Activated T-cell treated with anti-CD3 and anti-CD28 coated beads, Interleukin-2, amount 50 U/mL, for 1 hour (primary cell): Measurements from ENCODE around the gene ZFAND3.

Source experiments
- DNase-seq: peaks from one replicate; pipeline ENCODE4 v3.0.0-alpha.2; 2020

Gene ZFAND3

DNA sequence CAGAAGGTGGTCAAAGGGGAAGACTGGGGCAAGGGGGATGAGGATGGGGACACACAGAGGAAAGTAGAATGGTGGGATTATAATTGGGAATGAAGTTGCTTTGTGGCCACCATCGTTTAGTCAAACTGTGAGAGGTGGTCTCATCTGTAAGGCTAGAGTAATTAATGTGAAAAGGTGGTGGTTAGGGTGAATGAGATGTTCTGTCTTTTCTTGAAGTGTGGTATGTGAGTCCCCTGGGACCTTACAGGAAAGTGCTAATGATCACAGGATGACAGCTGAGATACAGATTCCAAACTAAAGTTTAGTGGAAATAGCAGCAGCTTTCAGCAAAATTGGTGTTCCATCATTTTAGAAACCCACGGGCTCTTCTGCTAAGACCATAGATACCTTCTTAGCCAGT is 10.7 kb downstream of the ZFAND3 start:
- no peak for DNase-seq

GRCh38 chr6:37831457-37831856 is 11.9 kb downstream of the ZFAND3 start:
- DNase-seq, result no peak

DNA sequence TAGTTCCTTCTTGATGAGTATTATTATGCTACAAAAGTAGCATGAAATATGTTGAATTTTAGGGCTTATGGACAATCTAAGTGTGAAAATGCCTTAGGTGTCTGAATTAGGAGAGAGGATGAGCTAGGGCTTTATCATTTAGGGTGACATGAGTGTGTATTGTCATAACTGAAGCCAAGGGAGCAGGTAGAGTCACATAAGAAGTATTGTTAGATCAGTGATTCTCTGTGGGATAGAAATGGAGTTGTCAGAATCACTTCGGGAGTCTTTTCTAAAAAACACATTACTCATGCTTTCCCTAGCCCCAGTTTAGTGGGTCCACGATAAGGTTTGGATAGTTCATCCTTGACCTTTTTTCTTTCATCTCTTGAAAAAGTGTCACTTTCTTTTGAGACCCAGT is 16.4 kb downstream of the ZFAND3 start:
- no peak for DNase-seq

DNA sequence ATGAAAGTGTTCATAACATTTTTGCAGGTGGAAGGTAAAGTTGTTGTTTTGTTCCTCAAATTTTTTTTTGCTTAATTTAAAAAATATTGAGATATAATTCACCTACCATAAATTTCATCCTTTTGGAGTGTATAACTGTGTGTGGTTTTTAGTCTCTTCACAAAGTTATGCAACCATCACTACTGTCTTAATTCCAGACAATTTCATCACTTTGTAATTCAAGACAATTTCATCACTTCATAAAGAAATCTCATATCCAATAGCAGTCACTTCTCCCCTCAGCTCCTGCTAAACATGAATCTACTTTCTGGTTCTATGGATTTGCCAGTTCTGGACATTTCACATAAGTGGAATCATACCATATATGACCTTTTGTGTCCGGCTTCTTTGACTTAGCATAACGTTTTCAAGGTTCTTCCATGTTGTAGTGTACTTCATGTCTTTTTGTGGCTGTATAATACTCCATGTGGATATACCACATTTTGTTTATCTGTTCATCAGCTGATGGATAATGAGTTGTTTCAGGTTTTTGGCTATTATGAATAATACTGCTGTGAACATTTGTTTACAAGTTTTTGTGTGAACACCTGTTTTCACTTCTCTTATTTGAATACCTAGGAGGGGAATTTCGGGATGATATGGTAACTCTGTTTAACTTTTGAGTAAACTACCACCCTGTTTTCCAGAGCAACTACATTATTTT is 18.8 kb downstream of the ZFAND3 start:
- DNase-seq, result no peak

DNA sequence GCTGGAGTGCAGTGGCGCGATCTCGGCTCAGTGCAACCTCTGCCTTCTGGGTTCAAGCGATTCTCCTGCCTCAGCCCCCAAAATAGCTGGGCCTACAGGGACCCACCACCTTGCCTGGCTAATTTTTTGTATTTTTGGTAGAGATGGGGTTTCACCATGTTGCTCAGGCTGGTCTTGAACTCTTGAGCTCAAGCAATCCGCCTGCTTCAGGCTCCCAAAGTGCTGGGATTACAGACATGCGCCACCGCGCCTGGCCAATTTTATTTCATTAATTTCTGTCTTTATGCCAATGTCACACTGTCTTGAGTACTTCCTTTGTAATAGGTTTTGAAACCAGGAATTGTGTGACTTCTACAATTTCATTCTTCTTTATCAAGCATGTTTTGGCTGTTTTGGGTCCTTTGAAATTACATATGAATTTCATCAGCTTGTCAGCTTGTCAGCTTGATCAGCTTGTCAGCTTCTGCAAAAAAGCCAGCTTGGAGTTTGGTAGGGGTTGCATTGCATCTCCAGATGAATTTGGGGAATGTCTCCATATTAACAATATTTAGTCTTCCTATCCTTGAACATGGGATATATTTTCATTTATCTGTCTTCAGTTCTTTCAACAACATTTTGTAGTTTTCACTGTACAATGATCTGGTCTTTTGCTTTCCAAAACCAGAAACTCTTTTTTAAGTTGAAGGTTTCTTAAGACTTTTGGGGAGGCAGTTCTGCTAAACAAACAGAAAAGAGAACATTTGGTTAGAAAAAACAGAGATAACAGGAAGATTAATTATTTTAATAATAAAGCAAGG is 20.8 kb downstream of the ZFAND3 start:
- DNase-seq, result no peak

DNA sequence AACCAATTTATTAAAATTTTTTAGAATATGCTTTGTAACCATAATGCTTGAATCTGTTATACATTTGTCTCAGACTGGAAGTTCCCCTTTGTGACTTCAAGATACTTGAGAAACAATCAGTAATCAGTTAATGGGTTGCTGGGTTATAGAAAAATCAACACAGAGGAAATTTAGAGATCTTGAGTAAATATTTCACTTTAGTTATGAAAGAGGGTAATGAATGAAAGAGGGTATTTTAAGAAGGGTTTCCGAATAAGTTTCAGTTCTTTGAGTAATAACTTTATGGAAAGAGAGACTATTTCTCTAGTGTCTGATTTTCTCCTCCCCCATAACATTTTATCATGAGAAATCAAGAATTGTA is 21.4 kb downstream of the ZFAND3 start:
- no peak for DNase-seq

- DNase-seq, result no peak
These were observed 25.7 kb downstream of the ZFAND3 start for GRCh38 chr6:37845026-37845911.

DNA sequence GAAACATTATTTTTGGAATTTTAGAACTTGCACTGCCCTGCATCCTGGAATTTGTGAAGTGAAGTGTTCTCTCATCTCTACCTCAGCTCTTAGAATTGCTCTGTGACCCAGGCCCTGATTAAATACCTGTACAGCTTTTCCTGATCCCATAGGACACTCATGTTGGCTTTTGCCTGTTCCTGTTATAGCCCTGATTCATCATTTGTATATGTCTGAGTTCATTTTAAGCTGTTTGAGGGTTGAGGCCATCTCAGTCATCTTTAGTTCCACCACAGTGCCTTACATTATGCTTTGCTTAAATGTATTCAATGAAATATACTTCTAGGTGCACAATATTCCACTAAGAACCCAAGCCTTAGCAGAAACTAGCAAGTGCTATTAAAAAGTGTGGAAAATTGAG is 26.4 kb downstream of the ZFAND3 start:
- no peak for DNase-seq

DNA sequence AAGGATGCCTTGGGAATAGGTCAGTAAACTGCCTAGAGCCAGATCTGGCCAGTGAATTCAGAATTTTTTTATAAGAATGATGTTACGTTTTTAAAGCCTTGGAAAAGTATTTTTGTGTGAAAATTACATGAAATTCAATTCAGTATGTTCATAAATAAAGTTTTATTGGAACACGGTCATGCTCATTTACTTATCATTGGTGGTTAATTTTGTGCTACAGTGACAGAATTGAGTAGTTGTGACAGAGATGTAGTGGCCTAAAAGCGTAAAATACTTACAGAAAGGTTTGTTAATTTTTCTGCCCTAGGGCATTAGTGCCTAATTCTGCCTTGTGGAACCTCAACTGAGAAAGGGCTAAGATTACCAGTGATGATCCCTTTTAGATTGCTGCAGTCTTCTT is 28.2 kb downstream of the ZFAND3 start:
- no peak for DNase-seq

DNA sequence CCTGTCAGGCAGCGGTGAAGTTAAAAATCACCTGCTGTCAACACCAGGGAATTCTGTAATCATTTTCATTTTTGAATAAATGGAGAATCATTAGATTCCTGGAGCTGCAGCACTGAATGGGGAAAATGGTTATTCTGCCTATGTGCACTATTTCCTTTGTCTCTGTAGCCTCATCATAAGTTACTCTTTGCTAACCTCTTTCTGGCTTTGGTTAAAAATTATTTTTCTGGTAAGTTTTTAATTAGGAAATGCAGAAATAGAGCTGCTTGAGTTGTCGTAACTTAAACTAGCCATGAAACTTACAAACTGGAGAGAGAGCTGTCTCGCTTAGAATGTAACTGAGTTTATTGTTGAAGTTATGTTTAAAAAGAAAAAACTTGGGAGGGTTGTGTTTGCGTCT is 28.8 kb downstream of the ZFAND3 start:
- DNase-seq, result no peak

GRCh38 chr6:37850260-37850659 is 30.7 kb downstream of the ZFAND3 start:
- no peak for DNase-seq

GRCh38 chr6:37850728-37851285 is 31.3 kb downstream of the ZFAND3 start:
- DNase-seq, result no peak

DNA sequence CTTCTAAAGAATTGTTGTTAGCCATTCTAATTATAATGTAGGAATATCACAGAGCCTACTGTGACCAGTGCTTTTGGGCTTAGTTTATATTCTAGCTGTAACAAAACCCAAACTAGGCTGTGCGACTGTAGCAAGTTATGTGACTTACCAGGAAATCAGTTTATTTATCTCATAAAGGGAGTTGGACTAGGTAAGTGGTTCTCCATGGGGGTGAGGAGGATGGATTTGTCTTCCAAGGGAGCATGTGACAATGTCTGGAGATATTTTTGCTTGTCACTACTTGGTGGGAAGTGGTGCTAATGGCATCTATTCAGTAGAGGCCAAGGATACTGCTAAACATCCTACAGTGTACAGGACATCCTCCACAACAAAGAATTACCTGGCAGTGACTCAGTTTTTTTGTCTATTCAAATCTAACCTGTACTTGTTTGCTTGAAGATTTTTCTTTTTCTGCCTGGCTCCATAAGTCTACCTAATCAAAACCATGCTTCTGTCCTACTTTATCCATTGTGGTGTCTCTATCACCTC is 32.5 kb downstream of the ZFAND3 start:
- DNase-seq, result no peak

DNA sequence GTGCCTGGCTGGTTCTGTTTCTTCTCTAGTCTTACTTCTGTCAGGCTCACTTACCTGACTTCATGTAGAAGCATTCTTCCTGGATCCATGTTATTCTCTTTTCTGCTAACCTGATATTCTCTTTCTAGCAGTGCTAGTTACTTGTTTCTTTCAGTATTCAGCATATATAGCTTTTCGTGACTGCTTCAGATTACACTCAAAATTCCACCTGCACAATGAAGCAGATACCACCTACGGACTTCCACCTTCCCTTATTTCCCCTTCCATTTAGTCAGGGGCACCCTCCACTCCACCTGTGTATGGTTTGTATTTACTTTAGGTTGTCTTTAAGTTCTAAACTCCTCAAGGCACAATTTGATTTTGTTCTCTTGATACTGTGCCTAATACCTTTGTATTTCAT is 36.8 kb downstream of the ZFAND3 start:
- DNase-seq, result no peak

- no peak for DNase-seq
These were observed 38.8 kb downstream of the ZFAND3 start for GRCh38 chr6:37858363-37858762.

- no peak for DNase-seq
These were observed 40.8 kb downstream of the ZFAND3 start for GRCh38 chr6:37860226-37860839.

DNA sequence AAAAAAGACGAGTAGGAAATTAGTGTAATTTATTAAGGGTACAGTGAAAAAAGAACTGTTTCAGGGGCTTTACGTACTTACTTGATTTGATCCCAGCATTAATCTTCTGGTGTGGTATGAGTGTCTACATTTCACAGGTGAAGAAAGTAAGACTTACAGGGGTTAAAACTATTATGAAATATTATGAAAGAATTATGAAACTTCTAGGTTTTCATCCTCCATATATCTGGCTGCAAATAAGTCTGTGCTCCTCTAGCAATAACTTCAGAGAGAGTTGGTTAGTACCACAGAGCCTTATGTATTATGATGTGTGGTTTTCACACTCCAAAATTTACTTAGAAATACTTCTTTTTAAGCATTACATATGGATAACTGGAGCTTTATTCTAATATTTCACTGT is 41.9 kb downstream of the ZFAND3 start:
- no peak for DNase-seq

GRCh38 chr6:37862430-37862829 is 42.9 kb downstream of the ZFAND3 start:
- DNase-seq, result no peak

DNA sequence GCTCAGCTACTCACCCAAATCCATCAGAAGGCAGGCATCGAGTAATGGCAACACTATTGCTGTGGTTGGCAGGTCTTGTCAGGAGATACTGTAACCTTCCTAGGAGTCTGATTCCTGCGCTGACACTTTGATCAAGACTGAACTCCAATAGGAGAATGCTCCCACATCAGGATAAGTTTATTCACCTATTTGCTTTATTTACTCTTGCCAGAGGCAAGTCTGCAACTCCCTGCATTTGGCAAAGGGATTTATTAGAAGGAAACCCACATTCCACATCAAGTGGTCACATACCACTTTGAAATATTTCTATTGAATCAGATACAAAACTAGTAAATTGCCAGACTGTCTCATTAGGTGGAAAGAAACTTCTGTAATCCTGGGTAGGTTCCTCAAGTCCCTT is 43.5 kb downstream of the ZFAND3 start:
- DNase-seq, result no peak

- no peak for DNase-seq
These were observed 44.7 kb downstream of the ZFAND3 start for GRCh38 chr6:37864250-37864649.

DNA sequence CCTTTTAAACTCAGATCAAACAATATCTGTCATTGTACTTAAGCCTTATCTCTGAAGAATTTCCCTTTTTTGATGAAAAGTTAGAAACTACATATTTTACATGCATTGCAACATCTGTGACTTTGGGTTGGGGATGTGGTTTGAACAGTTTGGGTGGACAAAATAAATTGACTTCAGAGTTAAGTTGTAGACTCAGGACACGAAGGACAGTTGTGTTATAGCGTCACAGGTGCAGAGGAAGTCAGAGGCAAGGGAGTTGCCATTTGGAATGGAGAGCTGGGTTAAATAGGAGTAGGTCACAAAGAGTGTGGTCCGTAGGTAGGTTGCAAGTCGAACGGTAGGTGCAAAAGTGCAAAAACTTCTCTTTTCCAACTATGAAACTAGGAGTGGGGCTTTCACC is 46.0 kb downstream of the ZFAND3 start:
- no peak for DNase-seq
